Measurements from ENCODE around the gene TLCD1.

TLCD1 gene

GRCh38 chr17:28714281-28714680, 11.8 kb downstream of the TLCD1 start:
- in situ Hi-C loops (cut with MboI; ENCODE audit: low sequenced_read_pairs): no loop called here

GRCh38 chr17:28712705-28713415, 13.2 kb downstream of the TLCD1 start:
- in situ Hi-C loops (cut with MboI; ENCODE audit: low sequenced_read_pairs): no loop called here

GRCh38 chr17:28712032-28712704, 13.9 kb downstream of the TLCD1 start:
- in situ Hi-C loops (cut with MboI; ENCODE audit: low sequenced_read_pairs): no loop called here

GRCh38 chr17:28711723-28712031, 14.4 kb downstream of the TLCD1 start, which contains the start of gene PROCA1:
Gene PROCA1 (minus strand): TSS chr17:28711888. CDS start chr17:28711660, 228 bp downstream.
- in situ Hi-C loops (cut with MboI; ENCODE audit: low sequenced_read_pairs): no loop called here

- in situ Hi-C loops (cut with MboI; ENCODE audit: low sequenced_read_pairs): no loop called here
Observed at GRCh38 chr17:28710861-28711722, 14.9 kb downstream of the TLCD1 start.

- in situ Hi-C loops (cut with MboI; ENCODE audit: low sequenced_read_pairs): no loop called here
Observed at GRCh38 chr17:28707339-28707720, 18.7 kb downstream of the TLCD1 start.

- in situ Hi-C loops (cut with MboI; ENCODE audit: low sequenced_read_pairs): no loop called here
Observed at GRCh38 chr17:28706471-28707338, 19.3 kb downstream of the TLCD1 start.

- in situ Hi-C loops (cut with MboI; ENCODE audit: low sequenced_read_pairs): no loop called here
Observed at GRCh38 chr17:28705728-28706334, 20.2 kb downstream of the TLCD1 start.

GRCh38 chr17:28705074-28705659, 20.9 kb downstream of the TLCD1 start:
- in situ Hi-C loops (cut with MboI; ENCODE audit: low sequenced_read_pairs): no loop called here

GRCh38 chr17:28704219-28704858, 21.7 kb downstream of the TLCD1 start:
- in situ Hi-C loops (cut with MboI; ENCODE audit: low sequenced_read_pairs): no loop called here

- in situ Hi-C loops (cut with MboI; ENCODE audit: low sequenced_read_pairs): no loop called here
Observed at GRCh38 chr17:28703552-28704218, 22.3 kb downstream of the TLCD1 start.

GRCh38 chr17:28702752-28703150, 23.3 kb downstream of the TLCD1 start:
- in situ Hi-C loops (cut with MboI; ENCODE audit: low sequenced_read_pairs): no loop called here

GRCh38 chr17:28702026-28702751, 23.8 kb downstream of the TLCD1 start:
- in situ Hi-C loops (cut with MboI; ENCODE audit: low sequenced_read_pairs): no loop called here

GRCh38 chr17:28700830-28701492, 25.1 kb downstream of the TLCD1 start:
- in situ Hi-C loops (cut with MboI; ENCODE audit: low sequenced_read_pairs): no loop called here

- in situ Hi-C loops (cut with MboI; ENCODE audit: low sequenced_read_pairs): no loop called here
Observed at GRCh38 chr17:28700278-28700677, 25.8 kb downstream of the TLCD1 start.

GRCh38 chr17:28698253-28698941, 27.6 kb downstream of the TLCD1 start:
- in situ Hi-C loops (cut with MboI; ENCODE audit: low sequenced_read_pairs): no loop called here

- in situ Hi-C loops (cut with MboI; ENCODE audit: low sequenced_read_pairs): no loop called here
Observed at GRCh38 chr17:28693869-28694268, 32.2 kb downstream of the TLCD1 start.
